Activated CD8-positive, alpha-beta T cell treated with anti-CD3 and anti-CD28 coated beads, Interleukin-2, amount 10 ng/mL, durations not matched to agents 7 days and 5 days (primary cell): Measurements from ENCODE around the gene ZDHHC21. TPM values are rescaled to one million over a fixed set of nuclear protein-coding genes. Genes with fewer than 3 reads are reported as not detected.
"Not testable (repeated sequence)": the region's sequence is repeated elsewhere in the genome, so short reads cannot be mapped to it uniquely, and the experiment has no call there.

ENCODE experiments used
- ATAC-seq: fragments of 150-1000 bp; cut with Tn5 transposase; one replicate; pipeline ENCODE4 v1.10.0; 2021; ENCODE audit warnings: moderate library complexity
- CTCF ChIA-PET: fragments of 350-600 bp; sonication (Branson Sonifier 250); formaldehyde crosslinking; loops from one replicate; lab custom pipeline; 2021; ENCODE audit warnings: antibody characterized with exemption; lab: Charles Lee
- POLR2A ChIA-PET: fragments of 350-600 bp; sonication (Branson Sonifier 250); formaldehyde crosslinking; loops from one replicate; lab custom pipeline; 2021; ENCODE audit warnings: antibody characterized with exemption; lab: Charles Lee
- DNase-seq: peaks from one replicate; pipeline ENCODE4 v3.0.0-alpha.2; 2020
- H3K27ac Mint-ChIP-seq: one replicate; pipeline ENCODE4 v1.8.0; 2021; ENCODE audit warnings: mild to moderate bottlenecking, mixed read lengths
- H3K27me3 Mint-ChIP-seq: one replicate; pipeline ENCODE4 v1.8.0; 2021; ENCODE audit warnings: low read depth, mixed read lengths
- H3K36me3 Mint-ChIP-seq: one replicate; pipeline ENCODE4 v1.8.0; 2021; ENCODE audit warnings: low read depth, mixed read lengths
- H3K4me1 Mint-ChIP-seq: one replicate; pipeline ENCODE4 v1.8.0; 2021; ENCODE audit warnings: low read depth, mixed read lengths
- H3K4me3 Mint-ChIP-seq: one replicate; pipeline ENCODE4 v1.8.0; 2021; ENCODE audit warnings: mild to moderate bottlenecking, mixed read lengths
- H3K9me3 Mint-ChIP-seq: one replicate; pipeline ENCODE4 v1.8.0; 2022; ENCODE audit warnings: mixed read lengths; ENCODE audit not compliant: insufficient read depth
- total RNA-seq, 2 experiments: library from RNA; stranded (reverse); gene quantifications; one replicate each; pipeline ENCODE4 v1.2.3, GENCODE V29; 2021

Gene ZDHHC21
- total RNA-seq, 2 experiments from 2014 or later = 5.9 to 6.5 TPM

DNA sequence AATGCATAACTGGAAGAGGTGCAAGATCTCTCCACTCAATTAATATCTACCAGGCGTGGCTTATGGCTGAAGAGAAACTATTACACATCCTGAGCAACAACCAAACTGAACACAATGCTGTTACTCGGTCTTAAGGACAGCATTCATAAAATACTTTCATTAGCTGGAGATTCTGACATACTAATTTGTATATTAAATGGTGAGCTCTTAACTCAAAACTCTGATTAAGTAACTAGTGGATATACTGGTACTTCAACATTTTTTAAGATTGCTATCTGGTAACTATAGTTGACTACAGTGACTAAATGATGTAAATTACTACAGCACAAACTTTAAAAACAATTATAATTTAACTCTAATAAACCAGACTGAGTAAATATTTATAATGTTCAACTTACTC, 15.8 kb downstream of the ZDHHC21 start:
- CTCF ChIA-PET = no interaction called here
- POLR2A ChIA-PET = interaction anchor here (1.4 kb wide), 1 partner anchor 16 kb away, joined by 3 read pairs; the partner anchor contains the start of gene ZDHHC21
- Mint-ChIP-seq H3K27me3 (no peaks in the 10 kb centered on the region), H3K36me3 (peaks cover 16% of the 10 kb centered on the region), H3K27ac (no peak overlapping the region), H3K4me1 (peaks cover 4% of the 10 kb centered on the region), H3K4me3 (no peak overlapping the region), H3K9me3 (no peaks in the 10 kb centered on the region)
- DNase-seq (no peak), ATAC-seq (no peak)

DNA sequence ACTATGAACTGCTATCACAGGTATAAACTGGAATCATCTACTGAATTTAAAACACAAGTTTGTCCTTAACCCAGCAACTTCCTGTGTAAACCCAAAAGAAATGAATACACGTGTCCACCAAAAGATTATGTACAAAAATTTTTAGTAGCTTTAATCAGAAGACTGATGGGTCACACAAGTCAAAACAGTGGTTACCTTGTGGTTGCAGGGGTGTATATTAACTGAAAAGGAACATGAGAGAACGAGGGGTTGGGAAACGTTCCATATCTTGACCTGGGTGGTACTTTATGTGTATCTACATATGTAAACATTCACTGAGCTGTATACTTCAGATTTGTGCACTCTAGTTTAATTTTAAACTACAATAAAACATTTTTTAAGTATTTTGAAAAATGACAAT, 18.6 kb downstream of the ZDHHC21 start:
- no peak overlapping the region for H3K27ac Mint-ChIP-seq
- peaks cover 17% of the 10 kb centered on the region for H3K36me3 Mint-ChIP-seq
- no peak for DNase-seq
- H3K4me1 Mint-ChIP-seq = peaks cover 4% of the 10 kb centered on the region
- H3K4me3 Mint-ChIP-seq = no peak overlapping the region
- ChIA-PET CTCF (interaction anchor here (1.3 kb wide), 1 partner anchor 57 kb away, joined by 4 read pairs; no protein-coding TSS in a partner anchor), POLR2A (no interaction called here)
- ATAC-seq = no peak
- no peaks in the 10 kb centered on the region for H3K27me3 Mint-ChIP-seq
- H3K9me3 Mint-ChIP-seq = no peaks in the 10 kb centered on the region

DNA sequence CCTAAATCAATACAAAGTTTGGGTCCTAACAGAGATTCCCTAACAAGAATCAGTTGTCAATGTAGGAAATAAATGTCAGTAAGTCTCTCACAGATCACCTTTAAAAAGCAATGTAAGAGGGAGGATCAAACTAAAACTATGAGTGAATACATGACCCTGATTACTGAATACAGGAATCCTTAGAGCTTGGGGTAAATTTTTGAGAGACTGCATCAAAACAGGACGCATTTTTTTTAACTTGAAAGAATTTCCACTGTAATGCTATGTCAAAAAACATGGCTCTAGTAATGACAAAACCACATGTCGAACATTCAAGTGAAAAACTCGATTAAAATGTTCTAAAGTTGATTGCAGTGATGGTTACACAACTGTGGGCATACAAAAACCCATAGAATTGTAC, 21.9 kb downstream of the ZDHHC21 start:
- DNase-seq (no peak), ATAC-seq (no peak)
- Mint-ChIP-seq H3K27ac (no peak overlapping the region), H3K4me3 (no peak overlapping the region), H3K36me3 (peaks cover 13% of the 10 kb centered on the region), H3K4me1 (peaks cover 4% of the 10 kb centered on the region), H3K9me3 (no peaks in the 10 kb centered on the region), H3K27me3 (no peaks in the 10 kb centered on the region)
- CTCF ChIA-PET = interaction anchor here (0.7 to 1.3 kb wide), 2 partner anchors 19 to 700 kb away, joined by 3 read pairs; no protein-coding TSS in a partner anchor
- POLR2A ChIA-PET = no interaction called here

DNA sequence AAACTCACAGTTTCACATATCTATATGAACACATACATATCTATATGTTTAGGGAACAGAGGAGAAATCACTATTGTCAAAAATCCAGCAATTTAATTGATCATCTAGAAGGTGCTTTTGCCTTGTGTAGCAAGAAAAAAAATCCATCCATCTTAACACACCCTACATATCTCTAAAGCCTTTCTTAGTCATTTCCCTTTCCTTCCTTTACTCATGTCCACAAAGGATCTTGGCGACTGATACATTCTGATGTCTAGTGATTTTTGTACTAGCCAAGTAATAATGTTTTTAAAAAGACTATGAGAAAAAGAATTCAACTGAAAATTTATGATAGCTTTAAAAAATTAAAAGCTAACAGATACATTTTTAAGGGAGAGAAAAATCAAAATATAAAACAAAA, 22.5 kb downstream of the ZDHHC21 start:
- H3K4me1 Mint-ChIP-seq = peaks cover 4% of the 10 kb centered on the region
- ATAC-seq = no peak
- no peaks in the 10 kb centered on the region for H3K9me3 Mint-ChIP-seq
- DNase-seq = no peak
- POLR2A ChIA-PET = no interaction called here
- no peaks in the 10 kb centered on the region for H3K27me3 Mint-ChIP-seq
- no peak overlapping the region for H3K27ac Mint-ChIP-seq
- CTCF ChIA-PET = interaction anchor here (1.3 kb wide), 1 partner anchor 18 kb away, joined by 3 read pairs; no protein-coding TSS in a partner anchor
- H3K36me3 Mint-ChIP-seq = peaks cover 13% of the 10 kb centered on the region
- H3K4me3 Mint-ChIP-seq = no peak overlapping the region

DNA sequence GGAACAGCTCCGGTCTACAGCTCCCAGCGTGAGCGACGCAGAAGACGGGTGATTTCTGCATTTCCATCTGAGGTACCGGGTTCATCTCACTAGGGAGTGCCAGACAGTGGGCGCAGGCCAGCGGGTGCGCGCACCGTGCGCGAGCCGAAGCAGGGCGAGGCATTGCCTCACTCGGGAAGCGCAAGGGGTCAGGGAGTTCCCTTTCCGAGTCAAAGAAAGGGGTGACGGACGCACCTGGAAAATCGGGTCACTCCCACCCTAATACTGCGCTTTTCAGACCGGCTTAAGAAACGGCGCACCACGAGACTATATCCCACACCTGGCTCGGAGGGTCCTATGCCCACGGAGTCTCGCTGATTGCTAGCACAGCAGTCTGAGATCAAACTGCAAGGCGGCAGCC, 29.2 kb downstream of the ZDHHC21 start:
- H3K27me3 Mint-ChIP-seq, ATAC-seq, CTCF ChIA-PET, H3K36me3 Mint-ChIP-seq, H3K27ac Mint-ChIP-seq, H3K9me3 Mint-ChIP-seq, H3K4me1 Mint-ChIP-seq, DNase-seq, H3K4me3 Mint-ChIP-seq, POLR2A ChIA-PET: not testable (repeated sequence)

DNA sequence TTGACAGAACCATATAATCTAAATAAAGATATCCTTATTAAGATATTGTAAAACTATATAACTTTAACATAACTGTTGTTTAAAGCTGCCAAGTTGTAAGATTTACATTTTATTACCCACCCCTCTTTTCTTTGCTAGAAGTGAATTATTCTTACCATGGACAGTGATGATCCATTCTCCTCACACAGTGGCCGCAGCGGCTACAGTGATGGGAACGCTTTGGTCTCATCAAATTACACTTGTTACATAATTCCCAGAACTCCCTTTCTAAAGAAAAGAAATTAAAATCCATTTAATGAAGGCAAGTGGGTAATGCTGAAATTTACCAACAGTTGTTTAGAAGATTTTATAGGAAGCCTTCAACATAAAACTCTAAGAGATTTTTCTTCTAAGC, 31.2 kb downstream of the ZDHHC21 start:
- peaks cover 11% of the 10 kb centered on the region for H3K36me3 Mint-ChIP-seq
- H3K27ac Mint-ChIP-seq = no peak overlapping the region
- no peaks in the 10 kb centered on the region for H3K27me3 Mint-ChIP-seq
- CTCF ChIA-PET = interaction anchor here (0.8 to 3.4 kb wide), 11 partner anchors 9 to 439 kb away, joined by 3 to 14 read pairs (median 5); partner anchors contain the start of gene ZDHHC21
- DNase-seq = no peak
- no peak overlapping the region for H3K4me3 Mint-ChIP-seq
- no peak for ATAC-seq
- no peaks in the 10 kb centered on the region for H3K9me3 Mint-ChIP-seq
- no peaks in the 10 kb centered on the region for H3K4me1 Mint-ChIP-seq
- POLR2A ChIA-PET = no interaction called here

DNA sequence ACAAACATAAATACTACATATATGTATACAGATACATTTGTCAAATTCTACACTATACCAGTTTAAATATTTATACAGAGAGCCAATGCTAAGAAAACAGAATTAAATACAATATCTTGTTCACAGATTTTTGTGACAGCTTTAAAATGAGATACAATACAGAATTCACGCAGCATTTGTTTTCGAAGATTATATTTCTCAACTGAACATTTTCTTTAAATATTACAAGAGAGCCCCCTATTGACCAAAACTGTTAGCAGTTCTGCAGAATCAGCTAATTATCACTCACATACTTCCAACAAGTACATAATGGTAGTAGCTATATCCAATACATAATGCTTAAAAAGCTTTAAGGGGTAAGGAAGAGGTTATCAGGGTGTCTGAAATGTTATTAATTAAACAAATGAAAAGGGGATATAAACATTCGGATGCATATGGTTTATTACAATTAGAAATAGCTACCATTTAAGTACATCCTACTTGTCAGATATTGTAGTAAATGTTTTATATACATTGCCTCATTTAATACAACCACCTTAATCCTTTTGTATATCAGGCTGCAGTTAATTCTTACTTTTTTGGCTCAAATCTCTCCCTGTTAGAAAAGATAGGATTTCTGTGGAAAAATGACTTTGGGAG, 31.7 kb downstream of the ZDHHC21 start:
- ATAC-seq = no peak
- H3K27ac Mint-ChIP-seq = no peak overlapping the region
- peaks cover 15% of the 10 kb centered on the region for H3K36me3 Mint-ChIP-seq
- ChIA-PET POLR2A (no interaction called here), CTCF (interaction anchor here (0.8 to 3.4 kb wide), 12 partner anchors 9 to 439 kb away, joined by 3 to 14 read pairs (median 5); partner anchors contain the start of gene ZDHHC21)
- no peak for DNase-seq
- H3K27me3 Mint-ChIP-seq = no peaks in the 10 kb centered on the region
- no peaks in the 10 kb centered on the region for H3K4me1 Mint-ChIP-seq
- H3K4me3 Mint-ChIP-seq = no peak overlapping the region
- no peaks in the 10 kb centered on the region for H3K9me3 Mint-ChIP-seq

DNA sequence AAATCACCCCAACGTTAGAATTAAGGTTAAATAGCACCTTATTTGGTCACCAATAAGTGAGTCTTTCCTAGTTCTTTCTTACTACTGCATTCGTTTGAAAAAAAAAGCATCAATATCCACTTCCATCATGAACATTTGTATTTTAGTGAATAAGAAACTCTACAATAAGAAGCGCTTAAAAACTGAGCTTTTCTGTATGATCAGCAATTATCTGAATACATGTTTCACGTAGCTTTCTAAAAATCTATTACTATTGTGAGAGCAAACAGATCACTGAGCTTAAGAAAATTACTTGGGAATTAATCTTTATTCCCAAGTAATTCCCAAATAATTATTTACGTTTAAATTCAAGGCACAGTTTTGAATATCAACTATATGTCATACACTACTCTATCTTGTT, 32.5 kb downstream of the ZDHHC21 start:
- ATAC-seq = no peak
- peaks cover 19% of the 10 kb centered on the region for H3K36me3 Mint-ChIP-seq
- H3K27ac Mint-ChIP-seq = no peak overlapping the region
- peaks cover 2% of the 10 kb centered on the region for H3K9me3 Mint-ChIP-seq
- ChIA-PET CTCF (interaction anchor here (0.6 to 3.4 kb wide), 12 partner anchors 8 to 488 kb away, joined by 3 to 14 read pairs (median 5); partner anchors contain the start of gene ZDHHC21), POLR2A (no interaction called here)
- no peak for DNase-seq
- no peaks in the 10 kb centered on the region for H3K27me3 Mint-ChIP-seq
- H3K4me3 Mint-ChIP-seq = no peak overlapping the region
- no peaks in the 10 kb centered on the region for H3K4me1 Mint-ChIP-seq

DNA sequence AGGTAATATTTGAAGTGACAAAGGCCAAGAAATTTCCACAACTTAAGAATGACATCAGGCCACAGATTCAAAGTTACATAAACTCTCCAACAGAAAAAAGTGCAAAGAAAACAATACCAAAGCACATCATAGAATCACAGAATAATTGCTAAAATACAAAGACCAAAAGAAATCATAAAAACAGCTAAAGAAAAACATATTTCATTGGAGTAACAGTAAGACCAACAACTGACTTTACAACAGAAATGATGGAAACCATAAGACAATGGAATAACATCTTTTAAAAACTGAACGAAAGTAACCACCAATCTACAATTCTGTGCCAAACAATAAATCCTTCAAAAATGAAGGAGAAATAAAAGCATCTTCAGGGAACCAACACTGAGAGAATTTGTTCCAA, 38.3 kb downstream of the ZDHHC21 start:
- no peak for ATAC-seq
- H3K36me3 Mint-ChIP-seq = peaks cover 40% of the 10 kb centered on the region
- CTCF ChIA-PET = no interaction called here
- H3K9me3 Mint-ChIP-seq = peaks cover 19% of the 10 kb centered on the region
- H3K4me3 Mint-ChIP-seq = no peak overlapping the region
- H3K27ac Mint-ChIP-seq = no peak overlapping the region
- DNase-seq = no peak
- no peaks in the 10 kb centered on the region for H3K27me3 Mint-ChIP-seq
- no peaks in the 10 kb centered on the region for H3K4me1 Mint-ChIP-seq
- POLR2A ChIA-PET = no interaction called here

DNA sequence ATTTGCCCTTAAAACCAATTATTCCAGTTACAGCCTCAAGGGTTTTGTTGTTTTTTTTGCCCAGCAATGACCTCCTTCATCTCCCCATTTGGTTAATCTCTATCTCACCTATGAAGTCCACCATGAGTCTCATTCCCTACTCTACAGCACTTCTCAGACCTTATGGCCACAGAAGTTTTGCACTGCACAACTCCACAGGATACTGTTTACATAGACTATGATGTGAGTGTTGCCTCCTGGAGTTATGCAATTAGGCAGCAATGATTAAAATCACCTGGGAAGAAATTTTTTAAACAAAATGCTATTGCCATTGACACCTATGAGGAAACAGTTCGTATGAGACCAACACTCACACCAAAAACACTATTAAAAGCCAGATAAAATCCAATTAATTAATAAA, 39.7 kb downstream of the ZDHHC21 start:
- Mint-ChIP-seq H3K36me3 (peaks cover 36% of the 10 kb centered on the region), H3K4me1 (no peaks in the 10 kb centered on the region), H3K27me3 (no peaks in the 10 kb centered on the region), H3K9me3 (peaks cover 19% of the 10 kb centered on the region), H3K4me3 (no peak overlapping the region), H3K27ac (no peak overlapping the region)
- ATAC-seq (no peak), DNase-seq (no peak)
- POLR2A ChIA-PET = no interaction called here
- CTCF ChIA-PET = interaction anchor here (0.7 to 2.1 kb wide), 4 partner anchors 8 to 45 kb away, joined by 3 to 14 read pairs (median 4); no protein-coding TSS in a partner anchor

DNA sequence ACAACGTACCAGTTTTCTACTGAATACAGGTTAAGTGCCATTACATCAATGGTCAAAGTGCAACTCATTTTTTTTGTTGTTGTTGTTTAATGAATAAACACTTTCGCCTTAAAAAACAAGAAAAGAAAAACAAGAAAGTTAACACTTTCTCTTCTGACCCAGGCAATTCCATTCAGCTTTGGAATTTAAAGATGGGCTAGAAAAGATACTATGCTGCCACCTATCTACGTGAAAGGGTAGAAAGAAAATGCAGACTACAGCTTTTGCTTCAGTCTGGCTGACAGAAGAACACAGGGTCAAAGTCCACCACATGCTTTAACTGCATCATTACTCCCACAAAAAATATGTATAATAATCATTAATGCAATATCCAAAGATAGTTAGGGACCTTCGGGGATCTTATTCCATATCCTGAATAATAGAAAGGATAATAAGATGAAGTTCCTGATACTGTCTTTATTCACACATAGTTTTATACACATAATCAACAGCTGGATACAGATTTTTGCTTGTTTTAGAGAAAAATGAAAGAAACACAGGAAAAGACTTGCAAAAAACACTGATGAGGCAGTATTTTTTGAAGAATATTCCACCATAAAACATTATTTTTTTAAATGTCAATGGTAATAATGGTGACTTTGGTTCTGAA, 40.4 kb downstream of the ZDHHC21 start:
- H3K4me1 Mint-ChIP-seq = no peaks in the 10 kb centered on the region
- H3K36me3 Mint-ChIP-seq = peaks cover 32% of the 10 kb centered on the region
- H3K9me3 Mint-ChIP-seq = peaks cover 19% of the 10 kb centered on the region
- H3K4me3 Mint-ChIP-seq = no peak overlapping the region
- DNase-seq (no peak), ATAC-seq (no peak)
- no peak overlapping the region for H3K27ac Mint-ChIP-seq
- CTCF ChIA-PET = interaction anchor here (1.0 to 2.1 kb wide), 7 partner anchors 8 to 65 kb away, joined by 3 to 14 read pairs (median 4); no protein-coding TSS in a partner anchor
- H3K27me3 Mint-ChIP-seq = no peaks in the 10 kb centered on the region
- POLR2A ChIA-PET = no interaction called here

DNA sequence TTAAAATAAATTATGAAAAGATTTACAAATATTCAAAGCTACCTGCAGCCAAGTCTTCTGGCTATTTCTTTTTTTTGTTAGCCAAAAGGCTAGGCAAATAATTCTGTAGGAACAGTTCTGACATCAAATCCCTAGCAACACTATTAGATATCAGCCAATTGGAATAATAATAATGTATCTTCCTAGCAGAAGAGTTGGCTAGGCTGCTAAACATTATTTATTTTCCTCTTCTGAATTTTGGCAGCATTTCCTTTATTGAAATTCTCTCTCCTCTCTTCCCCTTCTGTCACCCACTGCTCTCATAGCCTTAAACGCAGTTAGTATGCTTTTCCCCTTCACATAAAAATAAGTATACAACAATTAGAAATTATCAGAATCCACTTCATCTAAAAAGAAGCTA, 42.6 kb downstream of the ZDHHC21 start:
- CTCF ChIA-PET = interaction anchor here (1.0 kb wide), 1 partner anchor 9 kb away, joined by 4 read pairs; no protein-coding TSS in a partner anchor

More for the DNA sequence above, 42.6 kb downstream of the ZDHHC21 start:
- ATAC-seq = no peak
- Mint-ChIP-seq H3K27me3 (no peaks in the 10 kb centered on the region), H3K9me3 (peaks cover 15% of the 10 kb centered on the region), H3K36me3 (peaks cover 21% of the 10 kb centered on the region), H3K4me3 (no peak overlapping the region), H3K4me1 (peaks cover 6% of the 10 kb centered on the region), H3K27ac (no peak overlapping the region)
- POLR2A ChIA-PET = no interaction called here
- no peak for DNase-seq
